ENCODE results near the gene AGBL2.
"Not testable (repeated sequence)": the region's sequence is repeated elsewhere in the genome, so short reads cannot be mapped to it uniquely, and the experiment has no call there.

Gene AGBL2

DNA sequence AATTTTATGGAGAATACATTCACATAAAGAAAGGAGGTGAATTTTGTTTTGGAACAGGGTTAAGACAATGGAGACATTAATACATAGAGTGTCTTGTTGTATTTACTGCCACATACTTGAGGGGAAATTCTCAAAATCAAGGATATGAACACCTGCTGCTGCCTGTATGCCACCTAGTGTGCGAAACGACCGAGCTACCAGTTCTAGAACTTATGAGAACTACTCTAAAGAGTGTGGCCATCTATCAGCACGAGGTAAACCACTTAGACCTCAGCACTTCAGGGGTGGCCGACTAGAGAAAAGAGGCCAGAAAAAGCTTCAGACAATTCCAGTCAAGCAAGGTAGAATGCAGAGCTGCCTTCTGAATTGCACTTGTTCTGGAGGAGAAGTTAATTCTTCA, 1.5 kb upstream of the AGBL2 start:
- H3K9me3 Mint-ChIP-seq, result no peaks in the 10 kb centered on the region
- DNase-seq (ENCODE audit: low spot score in 2 of 2) (no peak), ATAC-seq (no peak)
- H3K4me1 Mint-ChIP-seq, result peaks cover 11% of the 10 kb centered on the region
- no peak overlapping the region for H3K4me3 Mint-ChIP-seq
- peaks cover 67% of the 10 kb centered on the region for H3K36me3 Mint-ChIP-seq
- peak overlapping the region; percentile 16 for H3K27ac Mint-ChIP-seq

DNA sequence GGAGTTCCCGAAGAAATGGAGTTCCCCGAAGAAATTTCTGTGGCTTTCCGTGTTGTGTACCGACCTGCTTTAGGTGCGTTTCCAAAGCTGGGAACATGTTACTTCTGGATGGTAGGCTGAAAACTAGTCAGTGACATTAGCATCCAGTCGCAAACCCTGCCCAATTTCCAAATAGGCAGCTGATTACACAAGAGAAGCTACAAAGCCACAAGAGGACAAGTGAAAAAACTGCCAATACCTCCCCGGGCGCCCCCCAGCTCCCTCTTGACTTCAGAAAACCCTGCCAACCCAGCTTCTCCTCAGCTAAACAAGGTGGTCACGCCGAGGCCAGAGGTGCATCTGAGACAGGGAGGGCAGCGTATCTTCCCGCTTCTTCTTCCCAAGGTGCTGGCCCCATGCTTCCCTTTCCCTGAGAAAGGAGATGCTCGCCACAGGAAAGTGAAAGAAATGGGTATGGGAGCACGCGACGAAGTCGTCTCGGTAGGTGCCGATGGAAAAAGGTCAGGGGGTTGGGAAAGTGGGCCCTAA, 551 bp downstream of the AGBL2 start:
- DNase-seq (ENCODE audit: low spot score in 2 of 2) (peak in 1 of 2 donors; percentile 3), ATAC-seq (peak; percentile 3)
- Mint-ChIP-seq H3K4me3 (peak overlapping the region; percentile 93), H3K4me1 (peaks cover 11% of the 10 kb centered on the region), H3K36me3 (peaks cover 46% of the 10 kb centered on the region), H3K27ac (peak overlapping the region; percentile 98), H3K9me3 (no peaks in the 10 kb centered on the region)

DNA sequence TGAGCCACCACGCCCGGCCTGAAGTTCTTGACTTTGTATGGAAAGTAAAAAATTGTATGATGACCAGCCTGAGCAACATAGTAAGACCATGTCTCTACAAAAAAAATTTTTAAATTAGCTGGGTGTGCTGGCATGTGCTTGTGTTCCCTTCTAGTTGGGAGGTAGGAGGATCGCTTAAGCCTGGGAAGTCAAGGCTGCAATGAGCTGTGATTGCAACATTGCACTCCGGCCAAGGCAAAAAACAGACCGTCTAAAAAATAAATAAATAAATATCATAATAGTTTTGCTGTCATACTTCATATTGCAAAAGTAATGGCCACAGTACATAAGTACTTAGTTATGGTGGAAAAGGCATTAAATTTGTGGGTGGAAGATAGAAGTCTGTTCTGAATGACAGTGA, 3.4 kb downstream of the AGBL2 start:
- Mint-ChIP-seq H3K27ac (no peak overlapping the region), H3K9me3 (no peaks in the 10 kb centered on the region), H3K36me3 (peaks cover 18% of the 10 kb centered on the region), H3K4me3 (no peak overlapping the region), H3K4me1 (peaks cover 11% of the 10 kb centered on the region)
- no peak for ATAC-seq
- DNase-seq (ENCODE audit: low spot score in 2 of 2), result no peak

DNA sequence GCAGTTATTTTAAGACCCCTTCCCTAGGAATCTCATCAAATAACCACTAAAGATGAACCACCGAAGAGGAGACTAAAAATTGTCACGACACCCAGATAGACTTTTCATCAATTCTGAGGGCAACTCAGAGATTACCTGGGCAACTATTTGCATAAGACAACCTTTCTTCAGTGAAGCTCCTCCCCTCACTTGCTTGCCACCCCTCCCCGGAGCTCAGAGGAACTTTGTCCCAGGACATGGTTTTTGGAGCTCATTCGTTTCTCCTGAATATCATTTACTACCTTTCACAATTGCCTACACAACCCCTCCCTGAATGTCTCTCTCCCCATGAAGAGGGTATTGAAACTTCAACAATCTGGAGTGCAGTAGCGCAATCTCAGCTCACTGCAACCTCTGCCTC, 3.9 kb downstream of the AGBL2 start:
- ATAC-seq (no peak), DNase-seq (ENCODE audit: low spot score in 2 of 2) (no peak)
- Mint-ChIP-seq H3K9me3 (no peaks in the 10 kb centered on the region), H3K4me1 (peaks cover 11% of the 10 kb centered on the region), H3K36me3 (peaks cover 12% of the 10 kb centered on the region), H3K27ac (no peak overlapping the region), H3K4me3 (no peak overlapping the region)

DNA sequence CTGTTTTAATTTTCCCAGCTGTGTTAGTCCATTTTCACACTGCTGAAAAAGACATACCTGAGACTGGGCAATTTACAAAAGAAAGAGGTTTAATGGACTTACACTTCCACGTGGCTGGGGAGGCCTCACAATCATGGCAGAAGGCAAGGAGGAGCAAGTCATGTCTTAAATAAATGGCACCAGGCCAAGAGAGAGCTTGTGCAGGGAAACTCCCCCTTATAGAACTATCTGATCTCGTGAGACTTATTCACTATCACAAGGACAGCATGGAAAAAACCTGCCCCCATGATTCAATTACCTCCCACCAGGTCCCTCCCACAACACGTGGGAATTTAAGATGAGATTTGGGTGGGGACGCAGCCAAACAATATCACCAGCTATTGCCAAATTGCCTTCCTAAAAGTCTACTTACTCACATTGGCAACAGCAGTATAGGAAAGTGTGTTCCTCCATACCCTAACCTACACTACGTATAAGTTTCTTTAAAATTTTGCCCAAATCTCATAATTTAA, 7.8 kb downstream of the AGBL2 start:
- H3K36me3 Mint-ChIP-seq; DNase-seq (ENCODE audit: low spot score in 2 of 2); H3K4me3 Mint-ChIP-seq; H3K9me3 Mint-ChIP-seq; H3K27ac Mint-ChIP-seq; H3K4me1 Mint-ChIP-seq; ATAC-seq: not testable (repeated sequence)

DNA sequence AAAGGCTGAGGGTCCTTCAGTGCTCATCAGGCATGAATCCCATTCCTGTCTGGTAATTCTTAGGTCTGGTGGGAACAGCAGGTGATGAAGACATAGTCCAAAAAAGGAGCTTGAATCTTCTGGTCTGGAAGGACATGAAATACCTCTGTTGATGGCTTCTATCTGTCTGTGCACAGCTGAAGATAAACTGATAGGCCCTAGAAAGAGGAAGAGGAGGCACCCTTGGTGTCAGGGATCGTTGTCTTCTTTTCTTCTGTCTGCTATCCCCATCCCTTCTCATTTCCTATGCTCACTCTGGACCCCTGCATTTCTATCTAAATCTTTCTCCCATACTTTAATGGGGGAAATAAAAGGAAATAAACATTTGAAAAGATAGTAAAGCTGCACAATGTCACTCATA, 9.4 kb downstream of the AGBL2 start:
- no peak for DNase-seq (ENCODE audit: low spot score in 2 of 2)
- Mint-ChIP-seq H3K36me3 (no peaks in the 10 kb centered on the region), H3K4me1 (no peaks in the 10 kb centered on the region), H3K9me3 (no peaks in the 10 kb centered on the region), H3K27ac (no peak overlapping the region), H3K4me3 (no peak overlapping the region)
- ATAC-seq, result no peak

DNA sequence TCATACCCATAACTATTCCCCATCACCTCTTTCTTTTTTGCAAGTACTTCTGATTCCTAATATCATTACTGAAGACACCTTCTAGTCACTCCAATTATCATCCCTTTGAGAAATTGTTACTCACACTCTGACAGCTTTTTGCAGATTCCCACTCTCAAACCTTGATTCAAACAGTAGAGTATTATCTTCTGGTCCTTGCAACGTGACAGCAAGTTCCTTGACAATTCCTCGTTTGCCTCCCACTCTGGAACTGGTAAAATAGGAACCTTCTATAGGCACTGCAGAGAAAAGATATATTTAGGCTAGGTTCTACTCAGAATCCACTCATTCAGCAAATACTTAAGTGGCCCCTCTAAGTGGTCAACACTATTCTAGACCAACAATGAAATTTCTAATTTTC, 23.2 kb downstream of the AGBL2 start:
- H3K36me3 Mint-ChIP-seq, result no peaks in the 10 kb centered on the region
- H3K27ac Mint-ChIP-seq, result no peak overlapping the region
- ATAC-seq (no peak), DNase-seq (ENCODE audit: low spot score in 2 of 2) (no peak)
- no peaks in the 10 kb centered on the region for H3K9me3 Mint-ChIP-seq
- no peaks in the 10 kb centered on the region for H3K4me1 Mint-ChIP-seq
- no peak overlapping the region for H3K4me3 Mint-ChIP-seq

DNA sequence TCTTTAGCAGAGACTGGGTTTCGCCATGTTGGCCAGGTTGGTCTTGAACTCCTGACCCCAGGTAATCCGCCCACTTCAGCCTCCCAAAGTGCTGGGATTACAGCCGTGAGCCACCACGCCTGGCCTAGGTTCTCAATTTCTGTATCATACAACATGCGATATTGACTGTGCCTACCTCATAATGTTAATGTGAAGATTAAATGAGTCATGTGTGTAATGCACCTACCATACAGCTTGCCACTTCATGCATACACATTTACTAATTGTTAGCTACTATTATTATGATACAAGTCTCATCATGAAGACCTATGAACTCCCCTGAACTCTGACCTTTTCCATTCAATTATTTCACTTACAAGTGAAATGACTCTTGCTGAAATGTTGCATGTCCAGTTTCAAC, 25.7 kb downstream of the AGBL2 start:
- Mint-ChIP-seq H3K4me1 (no peaks in the 10 kb centered on the region), H3K4me3 (no peak overlapping the region), H3K9me3 (no peaks in the 10 kb centered on the region), H3K36me3 (no peaks in the 10 kb centered on the region), H3K27ac (no peak overlapping the region)
- ATAC-seq, result no peak
- no peak for DNase-seq (ENCODE audit: low spot score in 2 of 2)

DNA sequence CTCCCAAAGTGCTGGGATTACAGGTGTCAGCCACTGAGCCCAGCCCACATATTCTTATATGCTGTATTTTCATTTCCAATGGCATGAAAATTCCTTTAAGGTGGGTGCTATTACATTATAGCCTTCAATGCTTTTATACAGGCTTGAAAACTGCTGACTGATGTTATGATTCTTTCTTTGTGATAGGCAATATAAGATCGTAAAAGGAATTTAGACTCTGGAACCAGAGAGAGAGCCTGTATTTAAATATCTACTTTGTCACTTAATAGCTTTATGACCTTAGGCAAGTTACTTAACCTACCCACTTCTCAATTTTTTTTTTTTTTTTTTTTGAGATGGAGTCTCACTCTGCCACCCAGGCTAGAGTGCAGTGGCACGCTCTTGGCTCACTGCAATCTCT, 26.2 kb downstream of the AGBL2 start:
- Mint-ChIP-seq H3K4me1 (no peaks in the 10 kb centered on the region), H3K9me3 (no peaks in the 10 kb centered on the region), H3K4me3 (no peak overlapping the region), H3K36me3 (no peaks in the 10 kb centered on the region), H3K27ac (no peak overlapping the region)
- ATAC-seq, result no peak
- no peak for DNase-seq (ENCODE audit: low spot score in 2 of 2)

DNA sequence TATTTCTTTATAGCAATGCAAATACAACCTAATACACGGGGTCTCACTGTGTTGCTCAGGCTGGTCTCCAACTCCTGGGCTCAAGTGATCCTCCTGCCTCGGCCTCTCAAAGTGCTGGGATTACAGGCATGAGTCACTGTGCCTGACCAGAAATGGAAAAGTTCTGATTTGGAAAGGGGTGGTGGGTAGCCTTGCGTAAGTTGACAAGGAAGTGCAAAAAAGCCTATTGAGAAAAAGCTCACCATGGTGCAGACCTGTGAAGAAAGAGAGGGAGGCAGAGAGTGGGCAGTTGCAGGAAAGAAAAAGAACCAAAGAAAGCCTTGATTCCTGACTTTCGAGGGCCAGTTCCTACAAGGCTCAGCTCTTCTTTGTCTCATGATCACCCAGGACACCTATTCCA, 27.1 kb downstream of the AGBL2 start:
- ATAC-seq, result no peak
- Mint-ChIP-seq H3K4me1 (no peaks in the 10 kb centered on the region), H3K36me3 (no peaks in the 10 kb centered on the region), H3K9me3 (no peaks in the 10 kb centered on the region), H3K4me3 (no peak overlapping the region), H3K27ac (no peak overlapping the region)
- DNase-seq (ENCODE audit: low spot score in 2 of 2), result no peak

DNA sequence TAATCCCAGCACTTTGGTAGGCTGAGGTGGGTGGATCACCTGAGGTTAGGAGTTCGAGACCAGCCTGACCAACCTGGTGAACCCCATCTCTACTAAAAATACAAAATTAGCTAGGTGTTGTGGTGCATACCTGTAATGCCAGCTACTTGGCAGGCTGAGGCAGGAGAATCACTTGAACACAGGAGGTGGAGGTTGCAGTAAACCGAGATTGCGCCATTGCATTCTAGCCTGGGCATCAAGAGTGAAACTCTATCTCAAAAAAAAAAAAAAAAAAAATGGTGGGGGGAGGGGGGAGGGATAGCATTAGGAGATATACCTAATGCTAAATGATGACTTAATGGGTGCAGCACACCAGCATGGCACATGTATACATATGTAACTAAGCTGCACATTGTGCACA, 28.5 kb downstream of the AGBL2 start:
- not testable (repeated sequence) for DNase-seq (ENCODE audit: low spot score in 2 of 2); H3K9me3 Mint-ChIP-seq; H3K27ac Mint-ChIP-seq; ATAC-seq; H3K4me3 Mint-ChIP-seq; H3K36me3 Mint-ChIP-seq; H3K4me1 Mint-ChIP-seq

DNA sequence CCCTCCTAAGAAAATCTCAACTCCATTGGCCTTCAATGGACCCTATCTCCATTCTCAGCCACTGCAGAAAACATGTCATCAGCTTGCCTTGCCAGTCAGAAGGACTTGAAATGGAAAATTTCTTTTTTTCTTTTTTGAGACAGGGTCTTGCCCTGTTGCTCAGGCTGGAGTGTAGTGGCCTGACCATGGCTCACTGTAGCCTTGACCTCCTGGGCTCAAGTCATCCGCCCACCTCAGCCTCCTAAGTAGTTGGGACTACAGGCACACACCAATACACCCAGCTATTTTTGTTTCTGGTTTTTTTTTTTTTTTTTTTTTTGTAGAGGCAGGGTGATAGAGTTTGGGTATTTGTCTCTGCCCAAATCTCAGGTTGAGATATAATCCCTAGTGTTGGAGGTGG, 29.0 kb downstream of the AGBL2 start:
- H3K36me3 Mint-ChIP-seq, result no peaks in the 10 kb centered on the region
- no peak overlapping the region for H3K27ac Mint-ChIP-seq
- H3K4me3 Mint-ChIP-seq, result no peak overlapping the region
- no peaks in the 10 kb centered on the region for H3K4me1 Mint-ChIP-seq
- DNase-seq (ENCODE audit: low spot score in 2 of 2) (no peak), ATAC-seq (no peak)
- H3K9me3 Mint-ChIP-seq, result no peaks in the 10 kb centered on the region

DNA sequence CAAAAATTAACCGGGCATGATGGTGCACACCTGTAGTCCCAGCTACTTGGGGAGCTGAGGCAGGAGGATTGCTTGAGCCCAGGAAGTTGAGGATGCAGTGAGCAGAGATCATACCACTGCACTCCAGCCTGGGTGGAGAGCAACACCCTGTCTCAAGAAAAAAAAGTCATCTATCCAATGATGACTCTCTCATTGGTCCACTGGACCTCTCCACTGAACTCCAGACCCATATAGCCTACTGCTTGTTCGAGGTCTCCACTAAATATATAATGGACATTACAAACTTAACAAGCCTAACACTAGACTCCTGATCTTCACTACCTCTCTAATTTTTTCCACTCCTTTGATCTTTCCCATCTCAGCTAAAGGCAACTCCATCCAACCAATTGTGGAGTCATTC, 39.3 kb downstream of the AGBL2 start:
- ATAC-seq, result no peak
- H3K27ac Mint-ChIP-seq, result no peak overlapping the region
- H3K4me3 Mint-ChIP-seq, result no peak overlapping the region

DNA sequence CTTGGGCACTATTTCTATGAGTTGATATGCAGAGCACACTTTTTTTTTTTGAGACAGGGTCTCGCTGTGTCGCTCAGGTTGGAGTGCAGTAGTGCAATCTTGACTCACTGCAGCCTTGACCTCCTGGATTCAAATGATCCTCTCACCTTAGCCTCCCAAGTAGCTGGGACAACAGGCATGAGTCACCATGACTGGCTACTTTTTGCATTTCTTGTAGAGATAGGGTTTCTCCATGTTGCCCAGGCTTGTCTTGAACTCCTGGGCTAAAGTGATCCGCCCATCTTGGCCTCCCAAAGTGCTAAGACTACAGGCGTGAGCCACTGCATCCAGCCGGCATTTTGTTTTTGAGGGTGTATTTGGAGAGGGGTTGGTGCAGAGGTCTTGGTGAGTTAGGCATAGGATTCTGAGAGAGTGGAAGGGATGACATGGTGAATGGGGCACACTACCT, 42.9 kb downstream of the AGBL2 start:
- Mint-ChIP-seq H3K36me3 (no peaks in the 10 kb centered on the region), H3K4me1 (no peaks in the 10 kb centered on the region), H3K9me3 (no peaks in the 10 kb centered on the region), H3K27ac (no peak overlapping the region), H3K4me3 (no peak overlapping the region)
- DNase-seq (ENCODE audit: low spot score in 2 of 2) (no peak), ATAC-seq (no peak)

More for the DNA sequence above, 39.3 kb downstream of the AGBL2 start:
- DNase-seq (ENCODE audit: low spot score in 2 of 2), result no peak
- H3K4me1 Mint-ChIP-seq, result no peaks in the 10 kb centered on the region
- no peaks in the 10 kb centered on the region for H3K9me3 Mint-ChIP-seq
- no peaks in the 10 kb centered on the region for H3K36me3 Mint-ChIP-seq

DNA sequence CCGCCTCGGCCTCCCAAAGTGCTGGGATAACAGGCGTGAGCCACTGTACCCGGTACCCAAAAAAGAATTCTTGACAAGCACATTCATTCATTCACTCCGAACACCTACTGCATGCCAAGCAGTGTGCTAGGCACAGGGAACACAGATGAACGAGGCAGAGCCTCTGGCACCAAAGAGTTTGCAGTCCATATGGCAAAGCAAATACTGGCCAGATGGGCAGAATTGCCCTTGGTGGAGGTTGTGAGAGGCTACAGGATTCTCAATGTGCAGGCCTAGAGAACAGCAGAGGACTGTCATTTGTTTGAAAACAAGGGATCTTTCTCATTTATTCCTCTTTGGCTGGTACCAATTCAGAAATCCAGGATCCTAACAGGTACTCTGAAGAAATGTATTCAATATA, 45.3 kb downstream of the AGBL2 start:
- no peaks in the 10 kb centered on the region for H3K36me3 Mint-ChIP-seq
- H3K27ac Mint-ChIP-seq, result no peak overlapping the region
- DNase-seq (ENCODE audit: low spot score in 2 of 2) (no peak), ATAC-seq (no peak)
- H3K9me3 Mint-ChIP-seq, result no peaks in the 10 kb centered on the region
- no peak overlapping the region for H3K4me3 Mint-ChIP-seq
- H3K4me1 Mint-ChIP-seq, result no peaks in the 10 kb centered on the region

DNA sequence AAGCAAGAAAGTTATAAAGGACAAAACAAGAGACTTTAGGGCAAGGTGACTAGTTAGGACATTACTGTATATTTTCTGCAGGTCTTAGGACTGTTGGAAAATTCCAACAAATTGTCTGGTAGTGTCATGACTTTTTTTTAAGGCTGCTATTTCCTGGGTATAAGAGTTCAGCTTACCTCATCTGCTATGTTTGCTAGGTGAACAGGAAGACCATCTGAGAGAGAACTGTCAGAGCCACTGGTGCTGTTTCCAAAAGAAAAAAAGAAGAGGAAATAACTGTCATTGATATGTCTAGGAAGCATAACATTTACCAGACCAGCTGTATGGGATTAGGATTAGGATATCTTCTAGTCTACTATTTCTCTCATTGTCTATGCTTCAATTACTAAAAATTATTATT, 46.5 kb downstream of the AGBL2 start:
- ATAC-seq (no peak), DNase-seq (ENCODE audit: low spot score in 2 of 2) (no peak)
- H3K27ac Mint-ChIP-seq, result no peak overlapping the region
- no peaks in the 10 kb centered on the region for H3K36me3 Mint-ChIP-seq
- no peak overlapping the region for H3K4me3 Mint-ChIP-seq
- H3K9me3 Mint-ChIP-seq, result no peaks in the 10 kb centered on the region
- no peaks in the 10 kb centered on the region for H3K4me1 Mint-ChIP-seq

DNA sequence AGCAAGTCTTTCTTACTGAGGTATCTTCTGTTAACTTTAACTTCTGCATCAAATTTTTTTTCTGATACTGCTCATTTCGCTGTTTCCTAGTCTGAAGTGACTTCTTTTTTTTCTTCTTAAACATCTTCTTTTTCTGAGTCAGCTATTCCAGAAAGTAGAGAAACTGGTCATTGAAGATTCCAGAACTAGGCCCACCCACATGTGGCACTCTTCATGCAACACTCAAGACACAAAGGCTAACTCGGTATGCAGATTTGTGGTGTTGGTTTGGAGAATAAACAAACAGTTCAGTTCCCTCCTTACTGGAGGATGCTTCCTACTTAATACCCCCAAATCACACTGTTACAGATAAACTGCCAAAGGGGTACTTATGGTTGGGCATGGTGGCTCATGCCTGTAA, 47.6 kb downstream of the AGBL2 start:
- ATAC-seq (no peak), DNase-seq (ENCODE audit: low spot score in 2 of 2) (no peak)
- H3K36me3 Mint-ChIP-seq, result no peaks in the 10 kb centered on the region
- no peaks in the 10 kb centered on the region for H3K9me3 Mint-ChIP-seq
- peaks cover 5% of the 10 kb centered on the region for H3K4me1 Mint-ChIP-seq
- no peak overlapping the region for H3K4me3 Mint-ChIP-seq
- no peak overlapping the region for H3K27ac Mint-ChIP-seq

Data from stimulated activated effector memory CD8-positive, alpha-beta T cell treated with anti-CD3 and anti-CD28 coated beads, Interleukin-12 subunit alpha, Interleukin-12 subunit beta, amount 100 ng/mL, for 72 hours (primary cell).